ENCODE results near the gene FAM163A. TPM values are rescaled to one million over a fixed set of nuclear protein-coding genes. Genes with fewer than 3 reads are reported as not detected.
A peak's percentile ranks its signal among the peaks of the same experiment; 100 is the strongest.

Gene FAM163A
- total and polyA plus RNA-seq, 7 donors = 0.04 to 0.52 (median 0.08) TPM; not detected in 2

- Histone ChIP-seq H3K27ac (no peak overlapping the region), H3K9me3 (no peaks in the 10 kb centered on the region), H3K27me3 (ENCODE audit: insufficient read depth in 3 of 3, low read length in 2 of 3) (peaks cover 0 to 9% (median 7%) of the 10 kb centered on the region in 3 donors), H3K4me1 (peaks cover 7% of the 10 kb centered on the region), H3K4me3 (no peak overlapping the region), H3K36me3 (ENCODE audit: insufficient read depth in 1 of 2, low read depth in 1 of 2) (no peaks in the 10 kb centered on the region)
- intact Hi-C loops (cut with DNase I) = loop anchor here in 1 of 2 donors (1.0 kb wide), 1 partner anchor 104 kb away; no protein-coding TSS in a partner anchor
- WGBS, 3 donors = 70 to 75% (median 72%) methylated on average over 6 to 7 of the region's 7 CpGs
- ATAC-seq (no peak), DNase-seq (no peak)
- no peak for TF ChIP-seq CTCF (IDR thresholded peaks at IDR 0.05)
These were observed 67.2 kb downstream of the FAM163A start for GRCh38 chr1:179810367-179810715.

GRCh38 chr1:179812501-179813292 is 69.6 kb downstream of the FAM163A start:
- Histone ChIP-seq H3K4me3 (no peak overlapping the region), H3K36me3 (ENCODE audit: insufficient read depth in 1 of 2, low read depth in 1 of 2) (no peaks in the 10 kb centered on the region), H3K27me3 (ENCODE audit: insufficient read depth in 3 of 3, low read length in 2 of 3) (peaks cover 0 to 13% (median 7%) of the 10 kb centered on the region in 3 donors), H3K9me3 (no peaks in the 10 kb centered on the region), H3K4me1 (peaks cover 7% of the 10 kb centered on the region), H3K27ac (no peak overlapping the region)
- intact Hi-C loops (cut with DNase I) = no loop called here
- 51 to 59% (median 55%) methylated on average over 36 to 37 of the region's 37 CpGs for WGBS, 3 donors
- DNase-seq = no peak
- ATAC-seq = no peak
- no peak for TF ChIP-seq CTCF (IDR thresholded peaks at IDR 0.05)

GRCh38 chr1:179813626-179814545 is 70.8 kb downstream of the FAM163A start:
- intact Hi-C loops (cut with DNase I) = no loop called here
- H3K9me3 ChIP-seq = no peaks in the 10 kb centered on the region
- no peak overlapping the region for H3K27ac ChIP-seq
- 86 to 89% (median 87%) methylated on average over 28 of the region's 28 CpGs for WGBS, 3 donors
- DNase-seq = no peak
- no peaks in the 10 kb centered on the region for H3K36me3 ChIP-seq (ENCODE audit: insufficient read depth in 1 of 2, low read depth in 1 of 2)
- H3K27me3 ChIP-seq (ENCODE audit: insufficient read depth in 3 of 3, low read length in 2 of 3) = peaks cover 0 to 13% (median 8%) of the 10 kb centered on the region in 3 donors
- H3K4me1 ChIP-seq = peaks cover 7% of the 10 kb centered on the region
- H3K4me3 ChIP-seq = peak overlapping the region; percentile 61
- no peak for TF ChIP-seq CTCF (IDR thresholded peaks at IDR 0.05)
- ATAC-seq = no peak

- intact Hi-C loops (cut with DNase I) = no loop called here
- WGBS, 3 donors = 1 to 2% (median 2%) methylated on average over 16 of the region's 16 CpGs
These were observed 71.4 kb downstream of the FAM163A start for GRCh38 chr1:179814546-179814838.

More at GRCh38 chr1:179814546-179814838, 71.4 kb downstream of the FAM163A start:
- peak; percentile 37 to 74 (median 52) for ATAC-seq
- DNase-seq = peak; percentile 67 to 78
- H3K27me3 ChIP-seq (ENCODE audit: insufficient read depth in 3 of 3, low read length in 2 of 3) = peaks cover 0 to 13% (median 8%) of the 10 kb centered on the region in 3 donors
- H3K4me1 ChIP-seq = peaks cover 7% of the 10 kb centered on the region
- H3K4me3 ChIP-seq = peak overlapping the region; percentile 61
- no peaks in the 10 kb centered on the region for H3K9me3 ChIP-seq
- TF ChIP-seq CTCF (IDR thresholded peaks at IDR 0.05) = no peak
- H3K36me3 ChIP-seq (ENCODE audit: insufficient read depth in 1 of 2, low read depth in 1 of 2) = no peaks in the 10 kb centered on the region
- no peak overlapping the region for H3K27ac ChIP-seq
